ENCODE results near the gene ZNF689.

DNA sequence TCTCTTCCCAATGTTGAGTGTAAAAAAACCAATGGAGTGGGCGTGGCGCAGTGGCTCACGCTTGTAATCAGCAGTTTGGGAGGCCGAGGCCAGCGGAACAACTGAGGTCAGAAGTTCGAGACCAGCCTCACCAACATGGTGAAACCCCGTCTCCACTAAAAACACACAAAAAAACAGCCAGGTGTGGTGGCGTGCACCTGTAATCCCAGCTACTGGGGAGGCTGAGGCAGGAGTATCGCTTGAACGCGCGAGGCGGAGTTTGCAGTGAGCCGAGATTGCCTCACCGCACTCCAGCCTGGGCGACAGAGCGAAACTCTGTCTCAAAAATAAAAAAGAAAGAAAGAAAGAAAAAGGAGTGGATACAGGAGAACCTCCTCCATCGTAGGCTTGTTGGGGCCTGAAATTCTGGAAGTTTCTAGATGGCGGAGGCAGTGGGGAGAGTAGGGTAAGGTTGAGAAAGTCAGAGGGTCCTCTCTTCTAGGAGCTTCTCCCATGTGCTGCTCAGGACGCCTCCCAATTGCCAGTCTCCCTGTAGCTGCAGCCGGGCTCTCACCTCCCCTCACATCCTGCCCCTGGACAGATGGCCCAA lies 51.3 kb downstream of the ZNF689 start:
- TF ChIP-seq, protein P1, sequence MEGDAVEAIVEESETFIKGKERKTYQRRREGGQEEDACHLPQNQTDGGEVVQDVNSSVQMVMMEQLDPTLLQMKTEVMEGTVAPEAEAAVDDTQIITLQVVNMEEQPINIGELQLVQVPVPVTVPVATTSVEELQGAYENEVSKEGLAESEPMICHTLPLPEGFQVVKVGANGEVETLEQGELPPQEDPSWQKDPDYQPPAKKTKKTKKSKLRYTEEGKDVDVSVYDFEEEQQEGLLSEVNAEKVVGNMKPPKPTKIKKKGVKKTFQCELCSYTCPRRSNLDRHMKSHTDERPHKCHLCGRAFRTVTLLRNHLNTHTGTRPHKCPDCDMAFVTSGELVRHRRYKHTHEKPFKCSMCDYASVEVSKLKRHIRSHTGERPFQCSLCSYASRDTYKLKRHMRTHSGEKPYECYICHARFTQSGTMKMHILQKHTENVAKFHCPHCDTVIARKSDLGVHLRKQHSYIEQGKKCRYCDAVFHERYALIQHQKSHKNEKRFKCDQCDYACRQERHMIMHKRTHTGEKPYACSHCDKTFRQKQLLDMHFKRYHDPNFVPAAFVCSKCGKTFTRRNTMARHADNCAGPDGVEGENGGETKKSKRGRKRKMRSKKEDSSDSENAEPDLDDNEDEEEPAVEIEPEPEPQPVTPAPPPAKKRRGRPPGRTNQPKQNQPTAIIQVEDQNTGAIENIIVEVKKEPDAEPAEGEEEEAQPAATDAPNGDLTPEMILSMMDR (conservative IDR thresholded peaks at IDR 0.05 in 1 of 2, IDR thresholded peaks at IDR 0.05 in 1 of 2; ENCODE audit: low read depth in 1 of 2, low read length in 2 of 2) = no peak
- TF ChIP-seq EZH2 (IDR thresholded peaks at IDR 0.05; ENCODE audit: low read length, missing control alignments) = no peak

Data from fibroblast of lung (primary cell).